Measurements from ENCODE around the gene JOSD1. TPM values are rescaled to one million over a fixed set of nuclear protein-coding genes. Genes with fewer than 3 reads are reported as not detected.

The JOSD1 gene
- total RNA-seq, 6 experiments from 2014 or later, result 13.0 to 32.2 (median 21.7) TPM

GRCh38 chr22:38734421-38735100, 33.8 kb upstream of the JOSD1 start:
- TF ChIP-seq, protein P1, sequence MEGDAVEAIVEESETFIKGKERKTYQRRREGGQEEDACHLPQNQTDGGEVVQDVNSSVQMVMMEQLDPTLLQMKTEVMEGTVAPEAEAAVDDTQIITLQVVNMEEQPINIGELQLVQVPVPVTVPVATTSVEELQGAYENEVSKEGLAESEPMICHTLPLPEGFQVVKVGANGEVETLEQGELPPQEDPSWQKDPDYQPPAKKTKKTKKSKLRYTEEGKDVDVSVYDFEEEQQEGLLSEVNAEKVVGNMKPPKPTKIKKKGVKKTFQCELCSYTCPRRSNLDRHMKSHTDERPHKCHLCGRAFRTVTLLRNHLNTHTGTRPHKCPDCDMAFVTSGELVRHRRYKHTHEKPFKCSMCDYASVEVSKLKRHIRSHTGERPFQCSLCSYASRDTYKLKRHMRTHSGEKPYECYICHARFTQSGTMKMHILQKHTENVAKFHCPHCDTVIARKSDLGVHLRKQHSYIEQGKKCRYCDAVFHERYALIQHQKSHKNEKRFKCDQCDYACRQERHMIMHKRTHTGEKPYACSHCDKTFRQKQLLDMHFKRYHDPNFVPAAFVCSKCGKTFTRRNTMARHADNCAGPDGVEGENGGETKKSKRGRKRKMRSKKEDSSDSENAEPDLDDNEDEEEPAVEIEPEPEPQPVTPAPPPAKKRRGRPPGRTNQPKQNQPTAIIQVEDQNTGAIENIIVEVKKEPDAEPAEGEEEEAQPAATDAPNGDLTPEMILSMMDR (IDR thresholded peaks at IDR 0.05), result no peak
- TF ChIP-seq POLR2A (IDR thresholded peaks at IDR 0.05), result no peak
- Histone ChIP-seq H3K27ac (peak overlapping the region; percentile 69 to 96 (median 83)), H3K36me3 (peaks cover 3 to 54% (median 32%) of the 10 kb centered on the region in 4 donors), H3K27me3 (no peaks in the 10 kb centered on the region), H3K4me1 (peaks cover 0 to 56% (median 26%) of the 10 kb centered on the region in 4 donors), H3K9me3 (no peaks in the 10 kb centered on the region), H3K4me3 (no peak overlapping the region)
- ATAC-seq (peak in 1 of 4 donors; percentile 1), DNase-seq (peak in 1 of 3 donors; percentile 52)
- WGBS (ENCODE audit: insufficient coverage, low coverage, low lambda C conversion rate, missing lambda C conversion rate), result 80% methylated on average over 5 of the region's 13 CpGs
- intact Hi-C loops (cut with DNase I), result no loop called here

- peak; percentile 39 for TF ChIP-seq POLR2A (IDR thresholded peaks at IDR 0.05)
- TF ChIP-seq, protein P1 (IDR thresholded peaks at IDR 0.05), result no peak
- Histone ChIP-seq H3K4me3 (no peak overlapping the region), H3K27ac (peak overlapping the region; percentile 69 to 96 (median 83)), H3K36me3 (peaks cover 3 to 54% (median 28%) of the 10 kb centered on the region in 4 donors), H3K27me3 (no peaks in the 10 kb centered on the region), H3K9me3 (no peaks in the 10 kb centered on the region), H3K4me1 (peaks cover 0 to 56% (median 26%) of the 10 kb centered on the region in 4 donors)
- intact Hi-C loops (cut with DNase I), result no loop called here
- 11% methylated on average over 3 of the region's 8 CpGs for WGBS (ENCODE audit: insufficient coverage, low coverage, low lambda C conversion rate, missing lambda C conversion rate)
- DNase-seq (peak; percentile 80 to 89 (median 86)), ATAC-seq (peak; percentile 61 to 68 (median 65))
These were observed 33.1 kb upstream of the JOSD1 start for GRCh38 chr22:38733724-38734381.

DNA sequence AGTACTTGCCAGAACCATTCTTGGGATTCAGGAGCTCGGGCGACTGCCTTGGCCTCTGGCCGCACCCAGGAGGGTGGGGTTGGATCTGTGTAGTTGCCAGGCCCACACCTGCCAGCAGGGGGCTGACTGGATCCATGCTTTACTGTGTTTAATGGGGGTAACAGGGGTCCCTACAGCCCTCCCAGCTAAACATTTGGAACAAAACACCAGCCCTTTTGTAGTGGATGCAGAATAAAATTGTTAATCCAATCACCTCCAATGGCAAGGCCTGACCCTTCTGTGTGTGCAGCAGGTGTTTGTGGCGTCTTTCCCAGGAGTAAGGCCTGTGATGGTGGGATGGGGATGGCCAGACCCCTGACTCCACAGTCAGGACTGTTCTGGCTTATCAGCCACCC, 32.6 kb upstream of the JOSD1 start:
- H3K4me1 ChIP-seq, result peaks cover 0 to 56% (median 26%) of the 10 kb centered on the region in 4 donors
- H3K27me3 ChIP-seq, result no peaks in the 10 kb centered on the region
- WGBS (ENCODE audit: insufficient coverage, low coverage, low lambda C conversion rate, missing lambda C conversion rate), result 0% methylated on average over 1 of the region's 4 CpGs
- no peak overlapping the region for H3K4me3 ChIP-seq
- H3K27ac ChIP-seq, result peak overlapping the region; percentile 69 to 96 (median 83)
- H3K9me3 ChIP-seq, result no peaks in the 10 kb centered on the region
- H3K36me3 ChIP-seq, result peaks cover 1 to 54% (median 26%) of the 10 kb centered on the region in 4 donors
- ATAC-seq (peak; percentile 49 to 53 (median 51)), DNase-seq (peak in 2 of 3 donors; percentile 70 to 73)
- intact Hi-C loops (cut with DNase I), result no loop called here
- TF ChIP-seq, protein P1 (IDR thresholded peaks at IDR 0.05), result peak; percentile 58 to 66 (median 62)
- TF ChIP-seq POLR2A (IDR thresholded peaks at IDR 0.05), result no peak

DNA sequence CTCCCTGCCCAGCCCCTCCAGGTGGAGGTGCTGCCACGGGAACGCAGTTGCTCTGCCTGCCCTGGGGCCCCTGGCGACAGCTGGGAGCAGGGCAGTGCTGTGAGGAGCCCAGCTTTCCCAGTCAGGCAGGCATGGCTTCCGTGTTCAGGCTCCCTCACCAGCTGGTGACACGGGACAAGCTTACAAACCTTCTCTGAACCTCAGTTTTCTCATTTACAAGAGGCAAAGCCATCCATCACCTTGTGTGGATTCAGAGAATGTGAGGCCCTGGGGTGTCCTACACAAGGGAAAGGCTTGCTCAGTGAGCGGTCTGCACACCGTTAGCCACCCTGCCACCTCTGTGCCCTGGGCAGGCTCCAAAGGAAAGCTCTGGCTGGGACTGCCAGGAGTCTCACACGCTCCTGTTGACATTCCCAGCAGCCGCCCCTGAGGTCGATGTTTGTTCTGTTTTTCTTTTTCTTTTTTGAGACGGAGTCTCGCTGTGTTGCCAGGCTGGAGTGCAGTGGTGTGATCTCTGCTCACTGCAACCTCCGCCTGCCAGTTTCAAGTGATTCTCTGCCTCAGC, 31.6 kb upstream of the JOSD1 start:
- Histone ChIP-seq H3K27me3 (no peaks in the 10 kb centered on the region), H3K4me3 (no peak overlapping the region), H3K9me3 (no peaks in the 10 kb centered on the region), H3K27ac (peak overlapping the region; percentile 69 to 96 (median 83)), H3K36me3 (peaks cover 6 to 54% (median 26%) of the 10 kb centered on the region in 4 donors), H3K4me1 (peaks cover 0 to 56% (median 26%) of the 10 kb centered on the region in 4 donors)
- intact Hi-C loops (cut with DNase I), result no loop called here
- DNase-seq, result peak; percentile 72 to 89 (median 88)
- TF ChIP-seq POLR2A (IDR thresholded peaks at IDR 0.05), result peak; percentile 30
- TF ChIP-seq, protein P1 (IDR thresholded peaks at IDR 0.05), result peak in 1 of 4 donors; percentile 21
- peak; percentile 55 to 72 (median 68) for ATAC-seq
- 28% methylated on average over 10 of the region's 13 CpGs for WGBS (ENCODE audit: insufficient coverage, low coverage, low lambda C conversion rate, missing lambda C conversion rate)
